Dermis blood vessel endothelial cell (primary cell): ENCODE measurements around the gene APC2. TPM values are rescaled to one million over a fixed set of nuclear protein-coding genes. Genes with fewer than 3 reads are reported as not detected.
"Not testable (repeated sequence)": the region's sequence is repeated elsewhere in the genome, so short reads cannot be mapped to it uniquely, and the experiment has no call there.

ENCODE experiments used
- DNase-seq: peaks from one replicate; pipeline ENCODE4 v3.0.0; 2010
- total RNA-seq: library from RNA; depleted of rRNA; stranded (reverse); fragments of >200 nt; gene quantifications from 2 replicates; pipeline ENCODE4 v1.2.3, GENCODE V29; 2014

The APC2 gene
- total RNA-seq, 1 donor from 2014 or later, result 0.34 TPM

DNA sequence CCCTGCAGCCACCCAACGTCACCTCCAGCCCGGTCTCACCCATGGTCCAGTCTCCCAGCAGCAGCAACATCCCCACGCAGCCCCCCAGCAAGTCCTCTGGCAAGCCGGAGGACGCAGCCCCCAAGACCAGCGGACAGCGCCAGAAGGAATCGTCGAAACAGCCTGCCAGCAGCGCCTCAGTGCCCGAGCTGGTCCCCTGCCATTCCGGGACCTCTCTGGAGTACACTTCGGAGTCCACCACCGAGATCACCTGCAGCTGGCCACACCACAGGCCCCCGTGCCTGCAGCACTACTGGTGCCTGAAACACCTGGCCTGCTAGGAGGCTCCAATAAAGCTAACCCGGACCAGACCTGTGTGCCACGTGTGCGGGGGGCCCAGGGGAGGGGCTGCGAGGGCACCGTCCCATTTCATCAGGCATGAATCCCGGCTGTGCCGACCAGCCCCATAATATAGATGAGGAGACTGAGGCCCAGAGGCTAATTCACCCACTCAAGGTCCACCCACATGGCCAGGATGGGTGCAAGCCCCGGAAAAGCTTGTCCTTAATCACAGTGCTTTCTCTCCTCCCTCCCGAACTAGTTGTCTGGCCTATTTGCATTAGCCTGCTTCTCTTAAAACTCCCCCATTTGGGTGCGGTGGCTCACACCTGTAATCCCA lies 47.8 kb downstream of the APC2 start:
- DNase-seq, result no peak

DNA sequence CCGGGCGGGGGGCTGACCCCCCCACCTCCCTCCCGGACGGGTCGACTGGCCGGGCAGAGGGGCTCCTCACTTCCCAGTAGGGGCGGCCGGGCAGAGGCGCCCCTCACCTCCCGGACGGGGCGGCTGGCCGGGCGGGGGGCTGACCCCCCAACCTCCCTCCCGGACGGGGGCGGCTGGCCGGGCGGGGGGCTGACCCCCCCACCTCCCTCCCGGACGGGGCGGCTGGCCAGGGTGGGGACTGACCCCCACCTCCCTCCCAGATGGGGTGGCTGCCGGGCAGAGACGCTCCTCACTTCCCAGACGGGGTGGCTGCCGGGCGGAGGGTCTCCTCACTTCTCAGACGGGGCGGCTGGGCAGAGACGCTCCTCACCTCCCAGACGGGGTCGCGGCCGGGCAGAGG lies 49.3 kb downstream of the APC2 start:
- not testable (repeated sequence) for DNase-seq

DNA sequence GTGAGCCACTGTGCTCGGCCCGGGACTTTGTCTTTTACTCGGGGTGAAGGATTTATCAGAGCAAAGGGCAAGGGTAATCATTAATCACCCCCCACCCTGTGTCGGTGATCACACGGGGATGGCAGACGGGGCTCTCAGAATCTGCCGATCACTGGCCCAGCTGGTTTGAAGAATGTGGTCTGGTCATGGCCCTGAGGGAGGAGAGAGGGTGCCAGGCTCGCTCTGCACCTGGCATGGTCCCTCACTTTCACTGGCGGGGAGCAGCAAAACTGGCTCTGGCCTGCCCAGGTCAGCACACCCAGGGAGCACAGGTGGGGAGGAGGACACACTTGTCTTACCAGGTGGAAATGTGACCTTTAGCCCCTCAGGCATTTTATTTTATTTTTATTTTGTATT lies 51.3 kb downstream of the APC2 start:
- DNase-seq, result no peak

DNA sequence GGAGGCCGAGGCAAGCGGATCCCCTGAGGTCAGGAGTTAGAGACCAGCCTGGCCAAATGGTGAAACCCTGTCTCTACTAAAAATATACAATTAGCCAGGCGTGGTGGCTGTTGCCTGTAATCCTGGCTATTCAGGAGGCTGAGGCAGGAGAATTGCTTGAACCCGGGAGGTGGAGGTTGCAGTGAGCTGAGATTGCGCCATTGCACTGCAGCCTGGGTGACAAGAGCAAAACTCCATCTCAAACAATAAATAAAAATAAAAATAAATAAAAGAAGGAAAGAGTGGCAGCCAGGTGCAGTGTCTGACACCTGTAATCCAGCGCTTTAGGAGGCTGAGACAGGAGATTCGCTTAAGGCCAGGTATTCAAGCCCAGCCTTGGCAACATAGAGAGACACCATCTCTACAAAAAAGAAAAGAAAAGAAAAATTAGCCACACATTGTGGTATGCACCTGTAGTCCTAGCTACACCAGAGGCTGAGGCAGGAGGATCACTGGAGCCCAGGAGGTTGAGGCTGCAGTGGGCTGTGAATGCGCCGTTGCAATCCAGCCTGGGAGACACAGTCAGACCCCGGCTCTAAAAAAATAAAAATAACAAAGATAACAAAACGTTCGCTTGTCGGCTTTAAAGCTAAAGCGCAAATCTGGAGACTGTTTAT lies 52.6 kb downstream of the APC2 start:
- no peak for DNase-seq

DNA sequence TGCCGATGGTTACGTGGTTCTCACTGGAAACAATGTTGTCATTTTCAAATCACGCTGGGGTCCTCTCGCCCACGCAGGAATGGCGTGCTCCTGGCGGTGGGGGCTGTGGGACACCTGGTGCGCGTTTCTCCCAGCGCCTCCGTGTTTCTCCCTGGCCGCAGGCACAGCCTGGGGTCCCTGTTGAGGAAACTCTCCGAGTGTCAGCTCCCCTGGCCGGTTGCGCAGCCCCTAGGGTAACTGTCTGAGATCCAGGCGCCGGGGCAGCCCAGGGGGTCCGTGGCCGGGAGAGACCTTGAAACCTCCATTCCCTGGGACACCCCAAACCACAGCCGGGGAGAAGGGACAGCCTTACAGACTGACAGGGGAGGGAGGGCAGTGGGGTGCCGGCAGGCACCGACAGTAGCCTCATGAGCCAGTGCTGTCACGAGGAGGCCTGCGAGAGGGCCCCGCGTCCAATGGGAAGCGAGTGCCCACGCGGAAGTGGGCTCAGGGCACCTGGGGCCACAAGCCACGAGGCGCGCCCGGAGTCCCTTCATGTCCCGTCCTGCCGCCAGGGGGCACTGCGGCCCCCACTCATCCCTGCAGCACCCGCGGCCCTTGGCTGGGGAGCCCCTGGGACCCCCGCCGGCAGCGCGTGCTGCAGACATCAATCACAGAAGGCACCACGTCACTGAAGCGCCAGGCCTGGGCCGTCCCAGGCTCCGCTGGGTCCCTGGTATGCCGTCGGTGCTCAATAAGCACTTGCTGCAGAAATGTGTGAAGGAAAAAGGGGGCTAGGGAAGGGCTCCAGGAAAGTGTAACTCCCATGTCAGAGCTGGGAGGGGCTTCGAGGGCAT lies 53.4 kb downstream of the APC2 start:
- peak; percentile 57 for DNase-seq

DNA sequence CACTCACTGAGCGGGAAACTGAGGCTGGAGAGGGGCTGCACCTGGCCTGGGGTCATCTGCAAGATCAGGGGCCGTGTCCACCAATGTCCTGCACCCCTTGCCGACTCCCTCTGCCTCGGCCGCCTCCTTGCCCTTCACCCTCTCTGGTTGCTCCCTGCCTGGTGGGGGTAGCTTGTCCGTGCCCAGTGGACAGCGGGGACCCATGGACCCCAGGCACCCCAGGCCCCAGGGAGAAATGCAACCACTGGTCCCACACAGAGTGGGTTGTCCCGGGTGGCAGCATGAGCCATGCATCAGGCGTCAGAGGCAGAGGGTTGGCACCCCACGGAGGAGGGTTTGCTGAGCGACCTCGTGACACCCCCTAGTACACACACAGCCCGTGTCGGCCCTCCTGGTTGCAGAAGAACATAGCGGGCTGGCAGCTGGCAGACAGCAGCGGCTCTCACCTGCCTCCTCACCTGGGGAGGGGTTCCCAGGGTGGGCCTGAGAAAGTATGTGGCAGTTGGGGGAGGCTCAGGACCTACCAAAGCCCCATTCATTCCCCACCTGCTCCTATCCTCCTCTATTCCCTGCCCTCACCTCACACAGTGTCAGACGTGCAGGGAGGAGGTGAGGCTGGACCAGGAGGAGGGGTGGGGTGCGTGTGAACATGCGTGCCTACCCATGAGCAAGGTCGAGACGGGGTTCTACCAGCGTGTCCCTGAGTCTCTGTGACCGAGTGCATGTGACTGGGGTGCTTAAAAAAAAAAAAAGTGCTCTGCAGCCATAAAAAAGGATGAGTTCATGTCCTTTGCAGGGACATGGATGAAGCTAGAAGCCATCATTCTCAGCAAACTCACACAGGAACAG lies 54.2 kb downstream of the APC2 start:
- DNase-seq, result no peak

DNA sequence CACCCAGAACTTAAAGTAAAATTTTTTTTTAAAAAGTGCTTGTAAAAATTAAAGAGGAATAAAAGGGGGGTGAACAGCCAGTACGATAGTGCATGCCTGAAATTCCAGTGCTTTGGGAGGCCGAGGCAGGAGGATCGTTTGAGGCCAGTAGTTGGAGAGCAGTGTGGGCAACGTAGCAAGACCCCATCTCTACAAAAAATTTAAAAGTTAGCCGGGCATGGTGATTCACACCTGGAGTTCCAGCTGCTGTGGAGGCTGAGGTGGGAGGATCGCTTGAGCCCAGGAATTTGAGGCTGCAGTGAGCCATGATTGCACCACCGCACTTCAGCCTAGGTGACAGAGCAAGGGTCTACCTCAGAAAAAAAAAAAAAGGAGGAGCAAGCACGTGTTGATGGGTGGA lies 55.1 kb downstream of the APC2 start:
- DNase-seq, result no peak

DNA sequence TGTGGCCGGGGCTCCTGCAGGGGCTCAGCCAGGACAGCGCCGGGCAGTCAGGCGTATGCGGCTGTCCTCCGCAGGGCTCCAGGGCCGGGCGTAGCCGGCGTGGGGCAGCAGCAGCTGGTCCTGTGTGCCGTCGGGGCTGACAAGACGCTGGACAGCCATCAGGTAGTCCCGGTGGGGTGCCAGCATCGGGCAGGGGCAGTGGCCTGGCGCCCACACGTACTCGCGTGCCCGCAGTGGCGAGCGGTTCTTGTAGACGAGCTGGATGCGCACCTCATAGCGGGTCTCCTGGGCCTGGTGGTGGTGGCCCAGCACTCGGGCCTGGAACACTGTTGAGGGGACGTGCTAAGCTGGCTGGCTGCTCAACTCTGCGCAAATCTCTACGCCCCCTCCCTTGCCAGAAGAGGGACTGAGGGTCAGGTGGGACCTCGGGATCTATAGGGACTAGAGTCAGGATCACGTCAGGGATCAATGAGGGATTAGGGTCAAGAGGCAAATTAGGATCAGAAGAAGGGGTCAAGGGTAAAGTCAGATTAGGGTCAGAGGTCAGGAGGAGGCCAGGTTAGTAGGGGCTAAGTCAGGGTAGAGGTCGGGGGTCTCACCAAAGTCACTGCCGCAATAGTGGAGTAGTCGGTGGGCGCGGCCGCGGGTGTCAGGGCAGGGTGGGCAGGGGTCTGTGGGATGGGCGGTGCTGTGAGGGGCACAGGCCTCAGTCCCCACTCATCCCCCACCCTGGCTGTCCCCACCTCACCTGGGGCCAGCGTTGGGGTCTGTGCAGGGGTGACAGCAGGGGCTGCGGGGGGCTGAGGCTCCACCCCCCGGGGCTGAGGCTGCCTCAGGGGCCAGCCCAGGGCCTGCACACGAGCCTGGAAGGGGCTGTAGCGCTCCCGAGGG lies 56.3 kb downstream of the APC2 start:
- DNase-seq, result no peak

DNA sequence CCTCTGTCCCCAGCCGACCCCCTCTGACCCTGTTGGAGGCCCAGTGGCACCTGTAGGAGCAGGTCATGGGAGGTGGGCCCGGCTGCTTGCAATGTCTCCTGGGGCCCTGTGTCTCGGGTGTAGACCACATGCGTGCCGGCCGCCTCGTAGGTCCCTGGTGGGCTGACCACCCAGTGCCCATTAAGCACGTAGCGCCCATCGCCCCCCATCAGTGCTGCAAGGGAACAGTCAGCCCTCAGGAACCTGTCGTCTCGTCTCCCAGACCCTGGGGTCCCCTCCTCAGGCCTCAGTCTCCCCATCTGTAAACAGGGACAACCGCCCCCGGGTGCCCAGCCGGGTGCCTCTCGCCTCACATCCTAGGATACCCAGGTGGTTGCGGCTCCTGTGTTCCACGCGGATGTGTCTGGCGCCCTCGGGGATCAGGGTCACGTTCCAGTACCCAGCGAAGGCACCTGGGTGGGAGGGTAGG lies 57.3 kb downstream of the APC2 start:
- DNase-seq, result no peak

DNA sequence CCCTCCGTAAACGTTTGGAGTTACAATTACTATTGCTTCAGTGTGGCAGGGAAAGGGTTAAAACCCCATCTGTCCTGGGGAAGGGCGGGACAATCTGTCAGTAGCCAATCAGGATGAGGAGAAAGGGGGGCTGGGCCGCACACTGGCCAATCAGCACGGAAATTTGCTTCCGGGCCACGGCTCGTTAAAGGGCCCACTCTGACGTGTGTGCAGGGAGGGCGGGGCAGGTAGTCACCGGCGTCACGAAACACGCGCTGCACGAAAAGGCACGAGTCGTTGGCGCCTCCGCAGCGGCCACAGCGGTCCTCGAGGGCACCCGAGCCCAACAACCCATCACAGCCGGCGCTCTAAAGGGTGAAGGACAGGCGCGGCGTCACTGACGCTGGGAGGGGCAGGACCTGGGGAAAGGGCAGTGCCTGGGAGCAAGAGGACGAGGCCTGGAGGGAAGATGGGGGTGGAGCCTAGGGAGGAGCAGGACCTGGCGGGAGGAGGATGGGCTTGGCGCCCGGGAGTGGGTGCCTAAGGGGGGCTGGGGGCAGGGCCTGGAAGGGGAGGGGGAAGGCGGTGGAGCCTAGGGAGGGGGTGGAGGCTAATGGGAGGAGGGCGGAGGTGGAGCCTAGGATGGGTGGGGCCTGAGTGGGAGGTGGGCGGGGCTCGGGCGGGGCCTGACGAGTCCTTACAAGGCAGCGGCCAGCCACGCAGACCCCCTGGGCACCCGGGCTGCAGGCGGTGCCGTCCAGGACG lies 58.0 kb downstream of the APC2 start:
- peak; percentile 94 for DNase-seq

DNA sequence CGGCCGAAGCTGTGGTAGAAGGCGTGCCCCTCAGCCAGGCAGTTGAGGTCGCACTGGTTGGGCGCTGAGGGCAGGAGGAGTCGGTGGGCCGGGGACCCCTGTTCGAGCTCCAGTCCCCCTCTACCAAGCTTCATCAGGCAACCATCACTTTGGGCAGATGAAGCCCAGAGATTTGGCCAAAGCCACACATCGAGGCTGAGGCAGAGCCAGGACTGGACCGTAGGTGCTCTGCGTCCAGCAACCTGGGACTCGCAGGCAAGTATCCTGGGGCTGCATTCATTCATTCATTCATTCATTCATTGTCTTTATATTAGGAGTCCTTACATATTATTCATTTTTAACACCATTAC lies 58.6 kb downstream of the APC2 start:
- no peak for DNase-seq

DNA sequence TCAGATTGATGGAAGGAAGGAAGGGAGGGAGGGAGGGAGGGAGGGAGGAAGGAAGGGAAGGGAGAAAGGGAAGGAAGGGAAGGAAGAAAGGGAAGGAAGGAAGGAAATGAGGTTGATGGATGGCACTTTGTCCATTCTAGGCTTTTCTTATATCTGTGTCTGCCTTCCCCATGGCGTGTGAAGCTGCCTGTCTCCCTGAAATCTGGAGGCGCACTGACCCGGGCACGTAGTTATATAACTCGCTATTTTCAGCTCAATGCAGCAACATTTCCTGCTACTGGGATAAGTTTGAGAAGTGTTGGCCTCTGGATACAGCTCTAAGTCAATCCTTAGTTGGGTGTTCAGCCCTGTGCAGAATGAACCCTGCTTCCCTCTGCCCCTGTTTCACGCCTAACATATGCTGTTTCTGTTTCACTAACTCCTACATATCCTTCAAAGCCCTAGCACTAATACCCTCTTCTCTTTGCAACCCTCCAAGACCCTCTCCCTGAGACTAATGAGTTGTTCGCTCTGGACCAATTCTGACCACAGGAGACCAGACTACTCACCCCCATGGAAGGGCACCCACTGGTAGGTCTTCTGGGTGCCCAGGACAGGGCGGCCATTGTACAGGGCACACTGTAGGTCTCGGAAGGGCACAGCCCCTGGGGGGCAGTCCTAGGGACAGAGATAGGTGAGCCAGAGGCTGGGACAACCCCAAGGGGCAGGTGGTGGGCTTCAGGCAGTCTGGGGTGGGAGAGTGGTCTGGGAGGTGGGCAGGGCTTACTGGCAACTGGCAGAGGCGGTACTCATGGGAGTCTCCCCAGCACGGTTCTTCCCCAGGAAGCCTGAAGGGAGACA lies 59.9 kb downstream of the APC2 start:
- no peak for DNase-seq

DNA sequence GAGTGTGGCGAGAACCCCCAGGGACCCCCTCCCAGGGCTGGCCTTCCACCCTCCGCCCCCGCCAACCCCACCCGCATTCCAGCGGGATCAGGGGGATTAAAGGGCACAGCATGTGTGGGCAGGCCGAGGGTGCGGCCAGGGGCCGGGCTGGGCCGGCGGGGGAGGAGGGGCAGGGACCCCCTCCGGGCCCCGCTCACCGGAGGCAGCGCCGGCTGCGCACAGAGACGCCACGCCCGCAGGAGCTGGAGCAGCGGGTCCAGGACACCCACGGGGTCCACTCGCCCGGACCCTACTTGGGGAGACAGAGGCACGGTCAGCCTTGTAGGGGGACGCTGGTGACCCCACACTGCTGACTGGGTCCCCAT lies 60.5 kb downstream of the APC2 start:
- DNase-seq, result no peak

DNA sequence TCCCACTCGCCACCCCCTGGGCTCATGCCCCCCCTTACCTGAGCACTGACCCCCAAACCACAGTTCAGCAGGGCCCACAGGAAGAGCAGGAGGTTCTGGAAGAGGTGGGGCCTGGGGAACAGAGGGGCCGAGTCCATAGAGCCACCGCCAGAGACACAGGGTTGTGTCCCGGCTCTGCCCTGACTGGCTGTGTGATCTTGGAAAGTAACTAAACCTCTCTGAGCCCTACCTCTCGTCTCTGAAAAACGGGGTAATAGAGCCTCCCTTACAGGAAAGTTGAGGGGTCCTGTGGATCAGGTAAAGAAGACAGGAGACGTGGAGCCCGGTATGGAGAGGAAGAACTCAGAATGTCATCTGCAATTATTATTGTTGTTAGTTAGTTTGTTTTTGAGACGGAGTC lies 60.9 kb downstream of the APC2 start:
- DNase-seq, result no peak

DNA sequence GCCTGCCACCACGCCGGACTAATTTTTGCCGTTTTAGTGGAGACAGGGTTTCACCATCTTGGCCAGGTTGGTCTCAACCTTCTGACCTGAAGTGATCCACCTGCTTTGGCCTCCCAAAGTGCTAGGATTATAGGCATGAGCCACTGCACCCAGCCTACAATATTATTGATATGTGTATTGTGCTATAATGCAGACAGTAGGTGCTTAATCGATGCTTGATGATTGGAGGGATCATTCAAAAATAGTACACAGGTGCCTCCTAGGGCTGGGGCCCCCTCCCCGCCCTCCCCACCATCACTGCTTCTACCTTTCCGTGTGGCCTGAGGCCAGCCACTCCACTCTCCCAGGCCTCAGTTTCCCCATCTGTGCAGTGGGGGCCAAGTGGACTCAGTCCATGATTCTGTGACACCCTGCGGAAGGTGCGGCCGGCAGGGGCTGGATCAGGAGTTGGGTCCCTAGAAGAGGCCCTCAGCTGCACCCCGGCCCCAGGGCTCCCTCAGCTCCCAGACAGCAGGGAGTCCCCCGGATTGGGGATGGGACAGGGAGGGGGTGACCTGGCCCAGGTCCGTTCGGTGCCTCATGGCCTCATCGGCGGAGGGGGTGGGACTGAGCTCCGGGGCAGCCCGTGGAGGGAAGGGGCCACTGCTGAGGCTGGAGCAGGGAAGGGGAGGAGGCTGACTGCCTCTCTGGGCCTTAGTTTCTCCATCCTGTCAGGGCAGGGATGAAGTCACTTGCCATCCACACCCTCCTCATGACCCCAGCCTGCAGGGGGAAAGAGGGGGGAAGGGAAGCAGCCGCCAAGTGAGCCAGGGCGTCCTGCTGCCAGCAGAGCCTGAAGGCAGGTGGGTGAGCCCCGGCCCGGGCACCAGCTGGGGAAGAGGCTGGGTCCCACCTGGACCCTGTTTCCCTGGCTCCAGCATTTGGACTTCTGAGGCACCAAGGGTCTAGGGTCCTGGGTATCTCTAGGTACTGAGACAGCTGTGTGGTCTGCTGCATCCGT lies 61.7 kb downstream of the APC2 start:
- no peak for DNase-seq

DNA sequence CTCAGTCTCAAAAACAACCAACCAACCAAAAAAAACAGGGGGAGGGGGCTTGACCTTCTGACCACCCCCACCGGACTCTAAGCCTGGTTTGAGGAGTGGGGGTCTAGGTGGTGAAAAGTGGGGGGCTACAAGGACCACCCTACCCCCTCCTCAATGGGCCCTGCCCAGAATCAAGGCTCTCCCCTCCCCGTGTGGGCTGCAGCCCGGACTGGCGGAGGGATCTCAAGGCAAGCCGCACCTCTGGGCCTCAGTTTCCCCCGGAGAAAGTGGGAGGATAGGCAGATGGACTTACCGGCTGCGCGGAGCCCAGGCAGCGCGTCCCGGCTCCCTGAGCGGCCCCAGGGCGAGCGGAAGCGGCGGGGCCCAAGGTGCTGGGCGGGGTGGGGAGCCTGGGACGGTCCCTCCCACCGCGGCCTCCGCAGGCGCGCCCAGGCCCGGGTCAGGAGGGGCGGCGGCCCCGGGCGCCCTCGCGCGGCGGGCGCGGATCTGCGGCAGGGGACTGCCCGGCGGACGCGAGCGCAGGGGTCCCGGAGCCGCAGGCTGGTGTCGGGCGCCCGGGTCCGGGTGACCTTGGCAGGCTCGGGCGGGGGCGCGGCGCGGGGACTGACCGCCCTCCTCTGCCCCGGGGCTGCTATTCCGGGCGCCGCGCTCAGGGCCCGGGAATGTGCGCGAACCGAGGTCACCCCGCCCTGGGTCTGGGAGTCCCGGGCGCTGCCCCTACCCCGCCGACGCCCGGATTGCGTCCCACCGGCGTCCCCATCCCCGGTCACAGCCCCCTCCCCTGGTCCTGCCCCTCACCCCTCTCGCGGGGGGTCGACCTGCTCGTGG lies 63.0 kb downstream of the APC2 start, which contains the start of gene ADAMTSL5:
ADAMTSL5 (minus strand) TSS at position 349 of the 828 bp plus-strand sequence. CDS start 2,076 bp downstream, outside the sequence.
- DNase-seq, result no peak

DNA sequence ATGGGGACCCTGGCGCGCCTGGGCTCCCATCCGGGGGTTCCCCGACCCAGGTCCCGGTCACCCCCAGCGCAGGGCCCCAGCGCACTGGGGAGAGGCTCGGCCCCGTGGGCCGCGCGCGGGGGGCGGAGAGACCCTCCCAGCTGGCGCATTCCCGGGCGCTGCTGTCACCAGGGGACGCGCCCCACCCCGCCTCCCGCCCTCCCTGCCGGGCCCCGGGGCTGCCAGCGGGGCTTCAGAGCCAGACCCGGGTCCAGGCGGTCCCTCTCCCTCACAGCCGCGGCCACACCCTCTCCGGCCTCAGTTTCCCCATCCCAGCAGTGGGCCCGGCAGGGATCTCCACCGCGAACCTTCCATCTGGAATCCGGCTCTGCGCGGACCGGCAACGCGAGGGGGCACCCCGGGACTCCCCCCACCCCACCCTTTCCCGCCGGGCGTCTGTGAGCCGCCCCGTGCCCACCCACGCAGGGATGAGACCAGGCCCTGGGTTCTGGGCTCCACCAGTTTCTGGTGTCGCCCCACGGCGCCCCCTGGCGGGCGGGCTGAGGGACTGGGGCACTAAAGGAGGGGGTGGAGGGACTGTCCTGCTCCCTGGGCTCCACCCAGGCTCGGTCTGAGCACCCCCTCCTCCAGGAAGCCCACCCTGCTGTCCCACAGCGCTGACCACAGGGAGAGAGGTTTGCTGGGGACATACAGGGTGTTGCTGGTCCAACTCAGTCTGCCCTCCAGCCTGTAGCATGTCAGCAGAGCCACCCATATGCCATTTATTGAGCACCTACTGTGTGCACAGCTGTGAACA lies 63.8 kb downstream of the APC2 start:
- DNase-seq, result peak; percentile 55
